Loucy (cell line): ENCODE measurements around the gene GARIN5B.

Experiments used
- CTCF ChIP-seq: fragments of 200-600 bp; sonication (generic); conservative IDR thresholded peaks from 2 replicates; pipeline ENCODE4 v1.5.1; 2014; ENCODE audit warnings: mild to moderate bottlenecking, antibody characterized with exemption, low read length
- EZH2phosphoT487 ChIP-seq: fragments of 200-600 bp; IDR thresholded peaks from 2 replicates; pipeline ENCODE4 v1.6.1; 2018; ENCODE audit warnings: antibody characterized with exemption, mild to moderate bottlenecking, moderate library complexity, borderline replicate concordance

GRCh38 chr19:55369653-55370304 is 6.7 kb upstream of the GARIN5B start:
- no peak for TF ChIP-seq CTCF
- no peak for TF ChIP-seq EZH2phosphoT487
